OCI-M1 (cell line): ENCODE measurements around the gene SLC7A7.
A peak's percentile ranks its signal among the peaks of the same experiment; 100 is the strongest.
"Not testable (repeated sequence)": the region's sequence is repeated elsewhere in the genome, so short reads cannot be mapped to it uniquely, and the experiment has no call there.

Source experiments
- DNase-seq: peaks from one replicate; lab custom pipeline; 2025; lab: John Stamatoyannopoulos, UW

Gene SLC7A7

DNA sequence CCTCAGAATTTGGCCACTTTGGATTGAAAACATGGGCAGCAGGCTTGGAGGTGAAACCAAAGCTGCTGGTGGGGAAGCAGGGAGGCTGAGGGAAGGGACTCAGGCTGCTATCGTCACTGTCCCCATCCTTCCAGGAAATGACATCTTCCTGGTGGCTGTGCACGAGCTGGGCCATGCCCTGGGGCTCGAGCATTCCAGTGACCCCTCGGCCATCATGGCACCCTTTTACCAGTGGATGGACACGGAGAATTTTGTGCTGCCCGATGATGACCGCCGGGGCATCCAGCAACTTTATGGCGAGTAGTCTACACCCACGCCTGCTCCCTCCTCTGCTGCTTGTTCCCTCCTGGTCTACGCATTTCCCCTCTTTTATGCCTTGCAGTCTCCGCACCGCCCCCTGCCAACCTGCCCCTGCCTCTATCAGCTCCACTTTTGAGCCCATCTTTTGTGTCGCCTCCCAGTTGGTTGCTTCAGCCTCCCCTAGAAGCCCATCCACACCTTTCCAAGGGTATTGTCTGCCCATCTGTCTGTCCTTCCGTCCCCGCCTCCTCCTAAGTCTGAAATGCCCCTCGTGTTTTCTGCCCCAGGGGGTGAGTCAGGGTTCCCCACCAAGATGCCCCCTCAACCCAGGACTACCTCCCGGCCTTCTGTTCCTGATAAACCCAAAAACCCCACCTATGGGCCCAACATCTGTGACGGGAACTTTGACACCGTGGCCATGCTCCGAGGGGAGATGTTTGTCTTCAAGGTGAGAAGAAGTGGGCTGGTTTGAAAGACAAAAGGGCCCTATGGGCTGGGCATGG lies 28.1 kb upstream of the SLC7A7 start:
- no peak for DNase-seq

DNA sequence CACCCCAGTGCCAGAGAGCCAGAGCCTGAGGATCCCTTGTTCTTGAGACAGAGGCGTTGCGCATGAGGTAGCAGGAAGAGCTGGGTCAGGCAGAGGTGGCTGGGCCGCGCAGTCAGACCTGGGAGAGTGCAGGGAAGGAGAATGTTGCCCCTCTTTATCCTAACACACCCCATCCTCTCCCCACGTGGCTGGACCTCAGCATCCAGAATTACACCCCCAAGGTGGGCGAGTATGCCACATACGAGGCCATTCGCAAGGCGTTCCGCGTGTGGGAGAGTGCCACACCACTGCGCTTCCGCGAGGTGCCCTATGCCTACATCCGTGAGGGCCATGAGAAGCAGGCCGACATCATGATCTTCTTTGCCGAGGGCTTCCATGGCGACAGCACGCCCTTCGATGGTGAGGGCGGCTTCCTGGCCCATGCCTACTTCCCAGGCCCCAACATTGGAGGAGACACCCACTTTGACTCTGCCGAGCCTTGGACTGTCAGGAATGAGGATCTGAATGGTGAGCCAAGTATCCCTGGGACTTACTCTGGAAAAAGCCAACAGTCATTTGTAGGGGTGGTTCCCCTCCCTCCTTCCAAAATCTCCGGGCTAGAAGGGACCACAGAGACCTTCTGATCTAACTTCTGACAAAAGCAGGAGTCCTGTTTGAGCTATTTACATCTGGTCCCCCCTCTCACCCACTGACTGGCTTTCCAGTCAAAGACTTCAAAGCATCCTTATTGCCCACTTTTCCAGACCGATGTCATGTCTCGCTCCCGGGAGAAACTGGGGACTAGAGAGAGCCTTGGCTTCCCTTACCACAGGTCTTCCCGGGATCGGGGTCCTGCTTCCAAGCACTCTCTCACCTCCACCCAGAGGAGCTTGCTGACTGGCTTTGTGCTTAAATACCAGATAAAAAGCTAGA lies 27.2 kb upstream of the SLC7A7 start:
- no peak for DNase-seq

DNA sequence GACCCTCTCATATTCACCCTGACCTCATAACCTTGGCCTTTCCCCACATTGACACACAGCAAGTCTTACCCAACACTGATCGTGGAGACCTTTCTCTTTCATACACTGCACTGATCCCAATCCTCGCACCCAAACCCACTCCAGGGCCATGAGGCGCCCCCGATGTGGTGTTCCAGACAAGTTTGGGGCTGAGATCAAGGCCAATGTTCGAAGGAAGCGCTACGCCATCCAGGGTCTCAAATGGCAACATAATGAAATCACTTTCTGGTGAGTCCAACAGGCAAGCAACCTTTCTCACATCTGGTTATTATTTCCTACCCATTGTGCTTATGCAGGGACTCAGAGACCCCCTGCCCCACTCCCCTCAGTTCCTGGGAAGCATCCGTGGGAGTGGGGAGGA lies 26.5 kb upstream of the SLC7A7 start:
- no peak for DNase-seq

DNA sequence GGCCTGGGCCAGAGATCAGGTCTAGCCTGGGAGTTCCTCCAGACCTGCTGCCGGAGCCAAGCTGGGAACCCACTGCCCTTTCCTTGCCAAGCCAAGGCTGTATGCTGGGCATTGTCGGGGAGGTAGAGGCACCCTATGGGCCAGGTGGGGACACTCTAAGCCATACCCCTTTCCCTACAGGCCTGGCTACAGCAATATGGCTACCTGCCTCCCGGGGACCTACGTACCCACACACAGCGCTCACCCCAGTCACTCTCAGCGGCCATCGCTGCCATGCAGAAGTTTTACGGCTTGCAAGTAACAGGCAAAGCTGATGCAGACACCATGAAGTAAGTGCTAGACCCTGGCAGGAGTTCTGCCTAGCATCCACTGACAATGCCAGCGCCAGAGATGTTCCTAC lies 26.1 kb upstream of the SLC7A7 start:
- DNase-seq = no peak

DNA sequence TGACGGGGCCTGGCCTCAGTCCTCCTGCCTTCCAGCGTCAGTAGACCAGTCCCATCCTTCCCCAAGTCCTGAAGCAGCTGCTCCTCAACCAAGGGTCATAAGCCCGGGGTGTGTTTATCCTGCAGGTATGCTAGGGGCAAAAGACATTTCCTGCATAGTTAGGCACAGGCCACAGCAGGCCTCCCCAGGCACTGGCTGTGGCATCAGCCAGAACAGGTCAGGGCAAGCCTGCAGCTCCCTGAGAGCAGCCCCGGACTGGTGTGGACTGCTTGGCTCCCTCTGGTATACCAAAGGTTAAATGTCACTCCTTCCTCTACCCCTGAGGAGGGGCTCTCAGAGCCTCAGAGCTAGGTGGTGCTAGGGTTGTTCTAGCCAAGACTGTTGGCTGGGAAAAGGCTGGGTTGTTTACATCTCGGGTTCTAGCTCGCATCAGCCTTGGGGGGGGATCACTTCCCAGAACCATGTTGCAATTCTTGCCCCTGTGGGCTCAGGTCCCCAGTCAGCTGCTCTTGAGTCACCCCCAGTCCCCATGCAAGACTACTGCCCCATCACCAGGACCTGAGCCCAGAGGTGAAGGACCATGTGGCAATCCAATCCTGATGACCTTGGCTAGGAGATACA lies 24.0 kb upstream of the SLC7A7 start:
- no peak for DNase-seq

DNA sequence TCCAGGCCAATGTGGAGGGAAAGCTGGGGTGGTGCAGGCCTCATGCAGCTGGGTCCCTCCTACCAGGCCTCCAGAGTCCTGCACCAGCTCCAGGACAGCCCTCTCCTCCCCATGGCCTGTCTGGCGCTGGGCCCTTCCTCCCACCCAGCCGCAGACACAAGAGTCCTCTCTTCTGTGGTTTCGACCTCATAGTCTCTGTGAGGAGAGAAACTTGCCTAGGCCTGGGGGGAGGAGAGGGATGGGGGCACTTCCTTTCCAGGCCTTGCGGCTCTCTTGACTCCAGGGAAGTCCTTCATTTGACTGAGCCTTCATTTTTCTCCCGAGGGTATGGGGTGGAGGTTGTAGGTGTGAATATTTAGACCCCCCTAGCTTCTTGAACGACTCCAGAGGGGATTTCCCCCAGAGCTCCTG lies 23.4 kb upstream of the SLC7A7 start:
- DNase-seq = no peak

DNA sequence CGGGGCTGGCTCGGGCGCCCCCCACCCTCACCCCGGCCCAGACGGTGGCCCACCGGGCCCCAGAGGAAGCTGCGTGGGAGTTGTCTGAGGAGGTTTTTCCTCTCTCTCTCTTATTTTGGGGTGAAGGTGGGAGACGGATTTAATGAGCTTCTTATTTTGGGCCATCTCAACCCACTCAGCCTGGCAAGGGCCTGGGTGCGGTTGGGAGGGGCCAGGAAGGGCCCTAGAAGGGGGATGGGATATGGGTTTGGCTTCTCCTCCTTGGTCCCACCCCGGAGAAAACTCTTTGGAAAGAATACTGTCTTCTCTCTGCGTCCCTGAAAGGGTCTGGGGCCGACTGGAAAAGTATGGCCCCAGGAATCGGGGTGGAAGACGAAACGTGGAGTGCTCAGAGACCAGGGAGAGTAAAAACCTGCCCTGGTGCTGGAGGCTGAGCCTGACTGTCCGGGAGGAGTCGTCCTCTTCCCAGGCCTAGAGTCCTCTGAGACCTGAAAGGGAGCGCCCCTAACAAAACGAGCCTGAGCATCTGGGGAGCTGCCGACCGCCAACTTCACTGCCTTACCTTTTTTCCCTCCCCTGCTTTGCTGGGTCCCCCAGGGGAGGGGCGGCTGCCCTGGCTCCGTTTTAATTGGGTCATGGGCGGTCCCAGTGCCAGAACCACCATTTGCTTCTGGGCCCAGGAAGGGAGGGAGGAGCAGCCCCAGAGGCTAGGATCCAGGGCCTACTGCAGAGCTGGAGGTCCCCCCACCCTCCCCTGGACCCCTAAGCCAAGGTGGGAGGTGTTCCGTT lies 22.7 kb upstream of the SLC7A7 start:
- DNase-seq = no peak

DNA sequence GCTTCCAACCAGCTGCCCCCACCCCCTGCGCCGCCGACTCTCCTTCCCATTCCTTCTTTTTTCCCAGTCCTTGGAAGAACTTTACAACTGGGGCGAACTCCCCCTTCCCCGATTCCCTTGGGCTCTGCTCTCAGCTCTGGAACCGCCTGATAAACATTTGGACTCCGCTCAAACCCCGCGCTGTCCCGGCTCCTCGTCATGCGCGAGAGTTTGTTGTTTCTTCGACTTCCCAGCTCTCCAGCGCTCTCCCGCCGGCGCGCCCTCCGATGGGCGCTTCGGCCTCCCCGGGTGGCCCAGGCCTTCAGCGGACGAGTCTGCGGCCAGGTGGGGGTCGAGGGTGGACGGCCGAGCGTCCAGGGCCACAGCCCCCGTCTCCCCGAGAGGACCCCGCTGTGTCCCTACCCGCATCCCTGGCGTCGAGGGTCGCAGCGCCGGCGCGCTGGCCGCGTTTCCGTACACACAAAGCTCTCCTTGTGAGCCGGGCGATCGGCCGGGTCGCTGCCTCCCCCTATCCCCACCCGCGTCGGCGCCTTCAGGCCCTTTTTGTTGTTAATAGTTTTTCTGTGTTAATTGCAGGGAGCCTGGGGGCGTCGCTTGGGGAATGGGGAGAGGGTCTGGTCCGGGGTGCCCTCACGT lies 22.0 kb upstream of the SLC7A7 start:
- no peak for DNase-seq

DNA sequence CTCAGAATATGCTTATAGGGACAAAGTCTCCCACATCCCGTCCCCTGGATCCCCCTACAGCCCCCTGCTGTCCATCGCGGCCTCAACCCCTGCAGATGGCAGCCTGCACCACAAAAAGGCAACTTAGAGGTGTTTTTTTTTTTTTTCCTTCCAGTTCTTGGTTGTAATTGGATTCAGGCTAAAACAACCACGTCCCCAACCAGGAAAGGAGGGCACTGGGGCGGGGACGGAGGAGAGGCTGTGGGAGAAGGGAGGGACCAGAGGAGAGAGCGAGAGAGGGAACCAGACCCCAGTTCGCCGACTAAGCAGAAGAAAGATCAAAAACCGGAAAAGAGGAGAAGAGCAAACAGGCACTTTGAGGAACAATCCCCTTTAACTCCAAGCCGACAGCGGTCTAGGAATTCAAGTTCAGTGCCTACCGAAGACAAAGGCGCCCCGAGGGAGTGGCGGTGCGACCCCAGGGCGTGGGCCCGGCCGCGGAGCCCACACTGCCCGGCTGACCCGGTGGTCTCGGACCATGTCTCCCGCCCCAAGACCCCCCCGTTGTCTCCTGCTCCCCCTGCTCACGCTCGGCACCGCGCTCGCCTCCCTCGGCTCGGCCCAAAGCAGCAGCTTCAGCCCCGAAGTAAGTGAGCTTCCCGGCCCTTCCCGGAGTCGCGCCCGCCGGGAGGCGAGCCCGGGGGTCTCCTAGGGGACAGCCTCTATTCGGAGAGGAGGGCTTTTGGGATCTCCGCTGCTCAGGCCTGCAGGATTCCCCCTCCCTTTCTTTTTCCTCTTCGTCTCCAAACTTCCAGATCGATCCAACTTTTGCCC lies 21.3 kb upstream of the SLC7A7 start, which contains the start of gene MMP14:
MMP14 (plus strand) TSS at position 285 of the 813 bp plus-strand sequence; CDS start at position 518, 233 bp downstream.
- no peak for DNase-seq

DNA sequence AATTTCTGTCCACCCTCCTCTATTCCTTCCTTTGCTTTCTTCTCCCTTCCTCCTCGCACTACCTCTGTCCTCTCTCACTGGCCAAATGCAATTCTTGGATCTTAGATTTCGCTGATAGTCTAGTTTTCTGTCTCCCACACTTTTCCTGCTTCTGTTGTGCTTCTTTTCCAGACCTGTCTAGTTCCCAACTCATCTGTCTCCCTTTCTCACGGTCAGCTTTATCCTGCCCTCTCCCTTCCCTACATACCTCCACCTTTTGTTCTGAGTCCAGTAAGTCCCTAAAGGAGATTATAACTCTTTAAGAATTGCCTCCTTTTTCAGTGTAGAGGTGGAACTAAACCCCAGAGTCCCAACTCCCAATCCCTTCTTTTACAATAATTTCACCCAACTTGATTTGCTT lies 20.3 kb upstream of the SLC7A7 start:
- no peak for DNase-seq

DNA sequence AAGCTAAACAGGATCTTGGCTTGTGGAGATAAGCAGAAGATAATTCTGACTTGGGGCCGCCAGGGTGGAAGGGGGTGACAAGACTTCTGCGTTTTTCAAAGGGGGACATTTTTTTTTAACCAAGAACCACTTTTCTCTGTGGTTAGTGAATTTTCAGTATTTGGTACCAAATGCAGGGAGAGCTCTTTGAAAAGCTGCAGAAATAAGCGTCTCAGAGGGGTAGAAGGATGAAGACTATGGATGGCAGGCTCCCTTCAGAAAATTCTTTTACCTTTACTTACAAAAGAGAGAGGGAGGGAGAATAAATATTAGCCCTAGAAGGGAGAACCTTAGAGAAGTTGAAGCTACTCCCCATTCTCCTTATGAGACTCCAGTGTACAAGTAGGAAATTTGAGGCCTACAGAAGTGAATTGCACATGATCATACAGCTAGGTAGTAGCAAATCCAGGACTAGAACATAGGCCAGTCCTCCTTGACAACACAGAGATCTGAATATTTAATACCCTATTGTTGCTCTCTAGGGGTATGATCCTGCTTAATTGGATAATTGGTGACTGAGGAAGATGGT lies 15.3 kb upstream of the SLC7A7 start:
- no peak for DNase-seq

DNA sequence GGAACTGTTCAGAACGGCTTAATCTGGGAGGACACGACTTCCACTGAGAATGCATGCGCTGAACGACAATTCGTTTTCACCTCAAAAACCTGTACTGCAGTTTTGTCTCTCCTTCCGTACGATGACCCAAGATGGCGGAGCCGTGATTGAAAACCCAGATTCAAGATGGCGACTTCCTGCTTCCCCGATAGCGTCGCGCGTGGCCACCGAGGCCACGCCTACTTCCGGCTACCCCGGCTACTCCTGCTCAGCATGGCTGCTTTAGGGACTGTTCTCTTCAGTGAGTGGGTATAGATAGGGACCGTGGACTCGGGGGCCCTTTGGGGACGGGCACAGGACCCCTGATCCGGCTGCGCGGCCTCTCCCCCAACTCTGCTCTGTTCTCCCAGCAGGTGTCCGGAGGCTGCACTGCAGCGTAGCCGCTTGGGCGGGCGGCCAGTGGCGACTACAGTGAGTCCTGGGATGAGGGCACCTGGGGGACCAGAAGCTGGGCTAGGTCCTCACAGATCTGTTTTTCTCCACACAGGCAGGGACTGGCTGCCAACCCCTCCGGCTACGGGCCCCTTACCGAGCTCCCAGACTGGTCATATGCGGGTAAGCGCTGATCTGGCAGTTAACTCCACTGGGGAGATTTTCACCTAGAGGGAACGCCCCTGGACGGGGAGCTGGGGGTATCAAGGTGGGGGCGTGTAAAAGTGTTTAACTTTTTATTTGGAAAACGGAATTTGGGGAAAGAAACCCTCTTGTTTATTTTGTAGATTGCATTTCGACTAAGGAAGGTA lies 14.6 kb upstream of the SLC7A7 start, which contains the start of gene MRPL52:
MRPL52 (plus strand) TSS at position 227 of the 782 bp plus-strand sequence; CDS start at position 253, 26 bp downstream.
- DNase-seq = peak; percentile 94

DNA sequence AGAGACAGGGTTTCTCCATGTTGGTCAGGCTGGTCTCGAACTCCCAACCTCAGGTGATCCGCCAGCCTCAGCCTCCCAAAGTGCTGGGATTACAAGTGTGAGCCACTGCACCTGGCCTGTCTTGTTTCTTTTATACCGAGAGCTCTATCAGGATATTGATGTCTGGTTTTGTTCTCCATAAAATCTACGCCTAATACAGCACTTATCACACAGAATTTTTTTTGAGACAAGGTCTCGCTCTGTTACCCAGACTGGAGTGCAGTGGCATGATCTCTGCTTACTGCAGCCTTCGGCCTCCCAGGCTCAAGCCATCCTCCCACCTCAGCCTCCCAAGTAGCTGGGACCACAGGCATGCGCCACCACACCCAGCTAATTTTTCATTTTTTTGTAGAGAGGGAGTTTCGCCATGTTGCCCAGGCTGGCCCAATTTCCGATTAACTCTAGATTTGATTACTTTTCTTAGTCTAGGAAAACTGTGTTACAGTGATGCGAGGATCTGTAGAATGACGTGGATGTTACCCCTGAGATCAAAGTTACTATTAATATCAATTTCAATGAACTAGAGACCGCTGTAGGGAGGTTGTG lies 13.9 kb upstream of the SLC7A7 start:
- not testable (repeated sequence) for DNase-seq

DNA sequence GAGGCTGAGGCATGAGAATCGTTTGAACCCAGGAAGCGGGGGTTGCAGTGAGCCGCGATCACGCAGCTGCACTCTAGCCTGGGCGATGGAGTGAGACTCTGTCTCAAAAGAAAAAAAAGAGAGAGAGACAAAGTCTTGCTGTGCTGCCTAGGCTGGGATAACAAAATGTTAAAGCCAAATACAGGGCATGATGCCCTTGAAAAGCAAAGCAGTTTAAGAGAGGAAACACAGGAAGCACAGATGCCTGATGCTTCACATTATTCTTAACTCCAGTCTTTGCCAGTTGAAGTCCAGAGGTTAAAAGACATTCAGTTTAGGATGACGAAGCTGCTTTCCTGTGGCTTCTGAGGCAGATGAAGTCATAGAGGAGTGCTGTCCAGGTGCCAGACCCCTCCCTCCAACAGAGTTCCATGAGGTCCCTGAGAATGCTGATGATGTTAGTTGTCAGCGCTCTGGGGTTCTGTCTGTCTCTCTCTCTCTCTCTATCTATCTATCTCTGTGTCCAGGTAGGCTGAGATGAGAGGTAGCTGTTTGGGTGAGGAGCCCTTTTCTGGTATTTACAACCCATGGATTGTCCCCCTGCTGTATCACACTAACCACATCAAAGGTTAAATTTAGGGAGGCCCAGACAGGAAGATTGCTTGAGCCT lies 9.6 kb upstream of the SLC7A7 start:
- DNase-seq = peak; percentile 63

DNA sequence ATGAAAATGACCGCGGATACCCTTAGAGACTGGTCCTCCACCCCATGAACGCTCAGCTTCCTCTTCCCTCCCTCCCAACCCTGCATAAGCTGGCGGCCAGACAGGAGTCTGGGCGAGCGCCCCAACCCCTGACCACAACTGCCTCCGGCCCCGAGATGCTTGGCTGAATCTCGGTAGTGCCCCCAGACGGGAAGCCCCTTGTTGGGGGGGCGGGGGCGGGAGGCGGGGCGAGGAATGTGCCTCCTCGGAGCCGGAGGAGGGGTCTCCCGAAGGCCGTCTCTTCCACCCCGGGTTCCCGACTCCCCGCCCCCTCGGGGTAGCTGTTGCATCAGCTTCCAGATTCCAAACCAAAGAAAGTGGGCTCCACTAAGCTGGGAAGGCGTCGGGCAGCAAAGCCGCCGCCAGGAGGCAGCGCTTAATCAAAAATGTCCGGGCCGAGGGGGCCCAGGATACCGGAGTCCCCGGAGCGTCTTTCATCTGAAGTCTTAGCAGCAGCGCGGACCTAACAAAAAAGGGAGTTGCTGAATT lies 7.4 kb upstream of the SLC7A7 start:
- peak; percentile 87 for DNase-seq

DNA sequence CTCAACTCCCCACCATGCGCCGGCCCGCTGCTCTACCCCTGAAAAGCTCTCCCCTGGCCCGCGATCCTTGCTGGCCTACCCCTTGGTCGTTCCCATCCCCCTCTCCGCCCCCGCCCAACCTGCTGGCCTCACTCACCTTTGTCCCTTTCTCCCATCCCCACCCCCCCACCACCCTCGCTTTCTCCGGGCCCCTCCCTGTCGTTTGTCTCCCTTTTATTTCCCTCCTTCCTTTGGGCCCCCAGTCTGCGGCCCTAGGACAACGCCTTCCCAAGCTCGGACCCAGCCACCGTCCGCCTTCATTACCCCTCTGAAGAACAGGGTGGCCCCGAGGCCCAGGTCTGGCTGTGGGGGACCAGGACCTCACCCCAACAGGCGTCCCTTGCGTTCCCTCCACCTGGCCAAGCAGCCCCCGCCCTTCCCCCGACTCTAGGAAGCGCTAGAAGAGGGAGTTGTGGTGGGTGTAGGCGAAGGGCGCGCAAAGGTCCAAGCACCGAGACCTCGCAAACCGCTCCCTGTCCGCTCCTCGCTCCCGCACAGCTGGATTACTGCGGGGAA lies 6.9 kb upstream of the SLC7A7 start:
- DNase-seq = no peak

DNA sequence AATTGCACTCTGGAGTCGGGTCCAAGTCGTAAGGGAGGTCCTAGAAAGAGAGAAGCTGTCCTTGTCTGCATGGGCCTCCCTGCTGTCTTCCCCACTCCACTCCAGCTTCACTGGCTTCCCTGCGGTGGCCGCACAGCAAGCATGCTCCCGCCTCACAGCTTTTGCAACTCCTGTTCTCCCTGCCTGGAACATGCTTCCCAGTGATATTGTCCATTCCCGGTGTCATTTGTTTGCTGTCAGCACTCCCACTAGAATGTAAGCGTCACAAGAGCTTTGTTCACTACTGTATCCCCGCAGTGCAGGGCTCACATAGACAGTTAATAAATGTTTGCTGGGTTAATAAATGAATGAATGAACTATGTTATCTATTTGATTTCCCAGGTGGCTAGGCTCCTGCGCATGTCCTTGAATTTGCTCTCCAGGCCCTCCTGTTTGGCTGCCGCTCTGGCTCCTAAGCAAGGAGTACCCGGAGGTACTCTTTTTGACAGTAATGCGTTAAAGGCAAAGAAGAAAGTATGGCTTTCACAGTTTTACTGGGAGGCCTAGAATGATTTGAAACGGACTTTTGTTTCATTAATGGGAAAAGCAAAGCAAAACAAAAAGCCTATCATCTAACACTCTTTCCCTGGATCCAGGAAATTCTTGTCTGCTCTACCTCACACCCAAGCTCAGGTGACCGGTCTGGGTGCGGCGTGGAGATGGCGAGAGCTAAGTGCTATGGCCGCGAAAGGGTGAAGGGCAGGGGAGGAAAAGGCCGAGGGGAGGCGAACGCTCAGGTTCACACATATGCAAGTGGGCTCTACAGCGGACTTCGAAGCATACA lies 6.2 kb upstream of the SLC7A7 start:
- no peak for DNase-seq
